ENCODE data around the gene KLHL5. TPM values are rescaled to one million over a fixed set of nuclear protein-coding genes. Genes with fewer than 3 reads are reported as not detected.

KLHL5 gene
- total RNA-seq, 4 donors from 2014 or later, result 54.6 to 77.5 (median 64.7) TPM

GRCh38 chr4:39097290-39097689 is 35.3 kb downstream of the KLHL5 start:
- TF ChIP-seq CTCF (IDR thresholded peaks at IDR 0.05; ENCODE audit: low read depth), result no peak

GRCh38 chr4:39102297-39102696 is 40.3 kb downstream of the KLHL5 start:
- no peak for TF ChIP-seq CTCF (IDR thresholded peaks at IDR 0.05; ENCODE audit: low read depth)

- TF ChIP-seq CTCF (IDR thresholded peaks at IDR 0.05; ENCODE audit: low read depth), result no peak
Observed at GRCh38 chr4:39103291-39103690, 41.3 kb downstream of the KLHL5 start.

GRCh38 chr4:39104255-39104654 is 42.2 kb downstream of the KLHL5 start:
- no peak for TF ChIP-seq CTCF (IDR thresholded peaks at IDR 0.05; ENCODE audit: low read depth)

GRCh38 chr4:39106011-39106410 is 44.0 kb downstream of the KLHL5 start:
- TF ChIP-seq CTCF (IDR thresholded peaks at IDR 0.05; ENCODE audit: low read depth), result no peak

- TF ChIP-seq CTCF (IDR thresholded peaks at IDR 0.05; ENCODE audit: low read depth), result no peak
Observed at GRCh38 chr4:39114436-39114835, 52.4 kb downstream of the KLHL5 start.

GRCh38 chr4:39118034-39118658 is 56.1 kb downstream of the KLHL5 start:
- no peak for TF ChIP-seq CTCF (IDR thresholded peaks at IDR 0.05; ENCODE audit: low read depth)

Data from subcutaneous adipose tissue (tissue), 4 donors.